Natural killer cell (primary cell): Measurements from ENCODE around the gene PGK2. TPM values are rescaled to one million over a fixed set of nuclear protein-coding genes. Genes with fewer than 3 reads are reported as not detected.
"Not testable (repeated sequence)": the region's sequence is repeated elsewhere in the genome, so short reads cannot be mapped to it uniquely, and the experiment has no call there.

ENCODE experiments used
- ATAC-seq, 3 donors: fragments of 150-1000 bp in 2 of 3; fragments of 200-7000 bp in 1 of 3; cut with Tn5 transposase; 1 replicate in 1 of 3; 2 replicates in 2 of 3; pipeline ENCODE4 v1.10.0; 2021; ENCODE audit warnings: mild to moderate bottlenecking in 2 of 3, moderate library complexity in 2 of 3
- DNase-seq, 2 donors: peaks; one replicate each; pipeline versions ENCODE4 v3.0.0 to v3.0.0-alpha.2; 2013 to 2021; ENCODE audit warnings: mixed read lengths in 1 of 2
- H3K27ac ChIP-seq: one replicate; pipeline ENCODE4 v1.5.1; 2013; ENCODE audit warnings: mild to moderate bottlenecking, low read length
- H3K27me3 ChIP-seq: one replicate; pipeline ENCODE4 v1.6.1; 2013; ENCODE audit warnings: low read length; ENCODE audit not compliant: control insufficient read depth, insufficient read depth
- H3K36me3 ChIP-seq: one replicate; pipeline ENCODE4 v1.6.1; 2013; ENCODE audit warnings: low read length; ENCODE audit not compliant: control insufficient read depth, insufficient read depth
- H3K4me1 ChIP-seq: one replicate; pipeline ENCODE4 v1.6.1; 2013; ENCODE audit warnings: low read length; ENCODE audit not compliant: control insufficient read depth, insufficient read depth
- H3K4me3 ChIP-seq: one replicate; pipeline ENCODE4 v1.5.1; 2013; ENCODE audit warnings: low read length
- H3K9me3 ChIP-seq: one replicate; pipeline ENCODE4 v1.6.1; 2013; ENCODE audit warnings: low read length; ENCODE audit not compliant: control insufficient read depth, insufficient read depth
- H3K27ac Mint-ChIP-seq, 2 donors: one replicate each; pipeline ENCODE4 v1.8.0; 2022; ENCODE audit warnings: mild to moderate bottlenecking in 2 of 2, mixed read lengths in 2 of 2, moderate library complexity in 1 of 2
- H3K27me3 Mint-ChIP-seq, 2 donors: one replicate each; pipeline ENCODE4 v1.8.0; 2022; ENCODE audit warnings: low read depth in 2 of 2, mixed read lengths in 2 of 2
- H3K36me3 Mint-ChIP-seq: one replicate; pipeline ENCODE4 v1.8.0; 2022; ENCODE audit warnings: mixed read lengths
- H3K4me1 Mint-ChIP-seq, 2 donors: one replicate each; pipeline ENCODE4 v1.8.0; 2022; ENCODE audit warnings: mixed read lengths in 2 of 2
- H3K4me3 Mint-ChIP-seq: one replicate; pipeline ENCODE4 v1.8.0; 2022; ENCODE audit warnings: mild to moderate bottlenecking, moderate library complexity, mixed read lengths
- H3K9me3 Mint-ChIP-seq, 2 donors: one replicate each; pipeline ENCODE4 v1.8.0; 2022; ENCODE audit warnings: mixed read lengths in 2 of 2
- WGBS: methylation state at CpG from one replicate; pipeline ENCODE4 v1.1.7; 2013; ENCODE audit warnings: missing lambda C conversion rate; ENCODE audit not compliant: insufficient coverage; 5-methylcytosine and 5-hydroxymethylcytosine counted together
- intact Hi-C: fragments of 100-400 bp; cut with micrococcal nuclease; formaldehyde crosslinking; loops from one replicate; pipeline ENCODE4 v1.14.2; 2022
- total RNA-seq, 4 donors: library from RNA; stranded (reverse); fragments of 120-200 nt in 1 of 4; gene quantifications; one replicate each; pipeline versions ENCODE4 v1.2.3 to v1.2.4, GENCODE V29; 2013 to 2022
- TF ChIP-seq, protein P1 (sequence below): fragments of 200-600 bp; IDR thresholded peaks from one replicate; pipeline ENCODE4 v1.8.0; 2022; ENCODE audit warnings: antibody characterized with exemption

PGK2 gene
- total RNA-seq, 3 donors from 2014 or later (not counting 1 experiment from before 2014, with no cell fraction given) = not detected

DNA sequence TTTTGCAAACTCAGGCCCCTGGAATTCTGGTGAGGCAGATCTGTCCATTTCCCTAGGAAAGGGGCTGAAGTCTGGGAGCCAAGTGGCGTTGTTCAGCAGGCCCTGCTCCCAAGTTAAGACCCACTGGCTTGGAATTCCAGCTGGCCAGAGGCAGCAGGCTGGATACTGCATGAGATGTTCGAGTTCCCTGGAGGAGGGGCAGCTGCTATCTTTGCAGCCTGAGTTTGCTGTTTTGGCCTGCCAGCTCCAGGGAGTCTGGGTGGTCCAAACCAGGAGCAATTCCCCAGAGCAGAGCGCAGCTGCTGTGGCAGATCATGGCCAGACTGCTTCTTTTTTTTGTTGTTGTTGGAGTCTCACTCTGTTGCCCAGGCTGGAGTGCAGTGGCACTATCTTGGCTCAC is 18.2 kb upstream of the PGK2 start:
- no peak overlapping the region for H3K4me3 ChIP-seq
- H3K36me3 ChIP-seq = no peaks in the 10 kb centered on the region
- Mint-ChIP-seq H3K27me3 (no peaks in the 10 kb centered on the region), H3K4me1 (no peaks in the 10 kb centered on the region), H3K4me3 (no peak overlapping the region), H3K27ac (no peak overlapping the region), H3K36me3 (no peaks in the 10 kb centered on the region), H3K9me3 (peaks cover 10 to 13% of the 10 kb centered on the region in 2 donors)
- DNase-seq = no peak
- TF ChIP-seq, protein P1, sequence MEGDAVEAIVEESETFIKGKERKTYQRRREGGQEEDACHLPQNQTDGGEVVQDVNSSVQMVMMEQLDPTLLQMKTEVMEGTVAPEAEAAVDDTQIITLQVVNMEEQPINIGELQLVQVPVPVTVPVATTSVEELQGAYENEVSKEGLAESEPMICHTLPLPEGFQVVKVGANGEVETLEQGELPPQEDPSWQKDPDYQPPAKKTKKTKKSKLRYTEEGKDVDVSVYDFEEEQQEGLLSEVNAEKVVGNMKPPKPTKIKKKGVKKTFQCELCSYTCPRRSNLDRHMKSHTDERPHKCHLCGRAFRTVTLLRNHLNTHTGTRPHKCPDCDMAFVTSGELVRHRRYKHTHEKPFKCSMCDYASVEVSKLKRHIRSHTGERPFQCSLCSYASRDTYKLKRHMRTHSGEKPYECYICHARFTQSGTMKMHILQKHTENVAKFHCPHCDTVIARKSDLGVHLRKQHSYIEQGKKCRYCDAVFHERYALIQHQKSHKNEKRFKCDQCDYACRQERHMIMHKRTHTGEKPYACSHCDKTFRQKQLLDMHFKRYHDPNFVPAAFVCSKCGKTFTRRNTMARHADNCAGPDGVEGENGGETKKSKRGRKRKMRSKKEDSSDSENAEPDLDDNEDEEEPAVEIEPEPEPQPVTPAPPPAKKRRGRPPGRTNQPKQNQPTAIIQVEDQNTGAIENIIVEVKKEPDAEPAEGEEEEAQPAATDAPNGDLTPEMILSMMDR = no peak
- intact Hi-C loops = no loop called here
- H3K27ac ChIP-seq = no peak overlapping the region
- H3K4me1 ChIP-seq = no peaks in the 10 kb centered on the region
- 76% methylated on average over 3 of the region's 3 CpGs for WGBS
- H3K9me3 ChIP-seq = no peaks in the 10 kb centered on the region
- ATAC-seq = no peak
- H3K27me3 ChIP-seq = no peaks in the 10 kb centered on the region

DNA sequence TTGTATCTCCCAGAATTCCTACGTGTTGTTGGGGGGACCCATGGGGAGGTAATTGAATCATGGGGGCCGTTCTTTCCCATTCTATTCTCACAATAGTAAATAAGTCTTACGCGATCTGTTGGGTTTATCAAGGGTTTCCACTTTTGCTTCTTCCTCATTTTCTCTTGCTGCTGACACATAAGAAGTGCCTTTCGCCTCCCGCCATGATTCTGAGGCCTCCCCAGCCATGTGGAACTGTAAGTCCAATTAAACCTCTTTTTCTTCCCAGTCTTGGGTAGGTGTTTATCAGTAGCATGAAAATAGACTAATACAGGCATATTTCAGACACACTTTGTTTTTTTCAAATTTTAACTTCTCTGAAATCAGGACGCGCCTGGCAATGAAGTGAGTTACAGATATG is 14.4 kb upstream of the PGK2 start:
- H3K27ac Mint-ChIP-seq = no peak overlapping the region
- TF ChIP-seq, protein P1 = no peak
- Histone ChIP-seq H3K27me3 (no peaks in the 10 kb centered on the region), H3K9me3 (no peaks in the 10 kb centered on the region), H3K36me3 (no peaks in the 10 kb centered on the region), H3K4me1 (no peaks in the 10 kb centered on the region), H3K27ac (no peak overlapping the region), H3K4me3 (no peak overlapping the region)
- no peaks in the 10 kb centered on the region for H3K4me1 Mint-ChIP-seq
- intact Hi-C loops = no loop called here
- WGBS = 100% methylated on average over 4 of the region's 8 CpGs
- no peak for ATAC-seq
- no peak for DNase-seq
- no peaks in the 10 kb centered on the region for H3K27me3 Mint-ChIP-seq
- H3K36me3 Mint-ChIP-seq = no peaks in the 10 kb centered on the region
- H3K4me3 Mint-ChIP-seq = no peak overlapping the region
- peaks cover 3 to 6% of the 10 kb centered on the region in 2 donors for H3K9me3 Mint-ChIP-seq

DNA sequence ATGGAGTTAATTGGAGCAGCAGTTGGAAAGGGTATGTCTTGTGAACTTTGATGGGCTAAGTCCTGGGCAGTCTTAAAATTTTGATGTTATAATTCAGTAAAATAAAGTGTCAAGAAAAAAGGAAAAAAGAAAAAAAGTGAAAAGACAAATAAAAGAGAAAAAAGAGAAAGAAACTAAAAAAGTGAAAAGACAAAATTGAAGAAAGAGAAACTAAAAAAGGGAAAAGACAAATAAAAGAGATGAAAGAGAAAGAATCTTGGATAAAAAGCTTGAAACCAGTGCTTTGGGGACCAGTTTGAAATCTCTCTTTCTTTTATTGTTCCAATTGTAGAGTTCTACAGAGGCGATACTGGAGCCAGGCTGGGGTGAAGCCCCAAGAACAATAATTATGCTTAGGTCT is 12.0 kb upstream of the PGK2 start:
- no peak overlapping the region for H3K4me3 Mint-ChIP-seq
- Histone ChIP-seq H3K27me3 (no peaks in the 10 kb centered on the region), H3K4me3 (no peak overlapping the region), H3K4me1 (no peaks in the 10 kb centered on the region), H3K36me3 (no peaks in the 10 kb centered on the region), H3K27ac (no peak overlapping the region), H3K9me3 (no peaks in the 10 kb centered on the region)
- WGBS = 100% methylated on average over 1 of the region's 1 CpG
- H3K27me3 Mint-ChIP-seq = no peaks in the 10 kb centered on the region
- intact Hi-C loops = no loop called here
- H3K9me3 Mint-ChIP-seq = peaks cover 5 to 6% of the 10 kb centered on the region in 2 donors
- DNase-seq (no peak), ATAC-seq (no peak)
- no peak overlapping the region for H3K27ac Mint-ChIP-seq
- no peaks in the 10 kb centered on the region for H3K4me1 Mint-ChIP-seq
- no peaks in the 10 kb centered on the region for H3K36me3 Mint-ChIP-seq
- TF ChIP-seq, protein P1 = no peak

DNA sequence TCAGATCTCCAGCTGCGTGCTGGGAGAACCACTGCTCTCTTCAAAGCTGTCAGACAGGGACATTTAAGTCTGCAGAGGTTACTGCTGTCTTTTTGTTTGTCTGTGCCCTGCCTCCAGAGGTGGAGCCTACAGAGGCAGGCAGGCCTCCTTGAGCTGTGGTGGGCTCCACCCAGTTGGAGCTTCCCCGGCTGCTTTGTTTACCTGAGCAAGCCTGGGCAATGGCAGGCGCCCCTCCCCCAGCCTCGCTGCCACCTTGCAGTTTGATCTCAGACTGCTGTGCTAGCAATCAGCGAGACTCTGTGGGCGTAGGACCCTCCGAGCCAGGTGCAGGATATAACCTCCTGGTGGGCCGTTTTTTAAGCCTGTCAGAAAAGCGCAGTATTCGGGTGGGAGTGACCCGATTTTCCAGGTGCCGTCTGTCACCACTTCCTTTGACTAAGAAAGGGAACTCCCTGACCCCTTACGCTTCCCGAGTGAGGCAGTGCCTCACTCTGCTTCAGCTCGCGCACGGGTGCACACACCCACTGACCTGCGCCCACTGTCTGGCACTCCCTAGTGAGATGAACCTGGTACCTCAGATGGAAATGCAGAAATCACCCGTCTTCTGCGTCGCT is 9.9 kb upstream of the PGK2 start:
- H3K27me3 ChIP-seq, H3K27ac Mint-ChIP-seq, H3K27me3 Mint-ChIP-seq, H3K9me3 Mint-ChIP-seq, H3K27ac ChIP-seq, H3K4me1 ChIP-seq, H3K4me3 Mint-ChIP-seq, H3K36me3 Mint-ChIP-seq, H3K9me3 ChIP-seq, intact Hi-C loops, DNase-seq, ATAC-seq, H3K4me1 Mint-ChIP-seq, H3K4me3 ChIP-seq, H3K36me3 ChIP-seq: not testable (repeated sequence)
- WGBS = 92% methylated on average over 19 of the region's 21 CpGs
